ENCODE measurements around the gene QRICH2. TPM values are rescaled to one million over a fixed set of nuclear protein-coding genes. Genes with fewer than 3 reads are reported as not detected.

QRICH2 gene
- total and polyA plus RNA-seq, 4 donors = 0.56 to 6.1 (median 0.67) TPM

DNA sequence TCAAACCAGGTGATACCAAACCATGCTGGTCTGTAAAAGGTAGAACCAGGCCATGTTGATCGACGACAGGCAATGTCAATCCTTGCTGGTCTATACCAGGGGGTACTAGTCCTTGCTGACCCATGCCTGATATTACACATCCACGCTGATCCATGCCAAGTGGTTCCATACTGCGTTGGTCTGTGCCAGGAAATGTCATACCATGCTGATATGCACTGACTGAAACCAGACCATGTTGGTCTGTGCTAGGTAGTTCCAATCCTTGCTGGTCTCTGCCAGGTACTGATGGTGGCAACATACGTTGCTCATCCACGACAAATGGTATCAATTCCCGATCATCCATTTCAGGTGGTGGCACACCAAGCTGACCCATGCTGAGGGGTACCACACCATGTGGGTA is 15.0 kb downstream of the QRICH2 start:
- no peak for DNase-seq (ENCODE audit: low spot score)
- WGBS = 82% methylated on average over 7 of the region's 7 CpGs
- H3K4me3 ChIP-seq (ENCODE audit: low read depth in 1 of 3, low read length in 3 of 3) = no peak overlapping the region
- no peaks in the 10 kb centered on the region for H3K9me3 ChIP-seq (ENCODE audit: control insufficient read depth in 4 of 4, low read length in 3 of 4)
- peaks cover 0 to 25% (median 4%) of the 10 kb centered on the region in 4 donors for H3K36me3 ChIP-seq (ENCODE audit: control insufficient read depth in 4 of 4, insufficient read depth in 3 of 4, low read depth in 1 of 4, low read length in 3 of 4)
- TF ChIP-seq RAD21 (IDR thresholded peaks at IDR 0.05) (no peak), JUND (IDR thresholded peaks at IDR 0.05) (no peak), EGR1 (IDR thresholded peaks at IDR 0.05; ENCODE audit: low read depth in 2 of 2) (no peak), ATF3 (IDR thresholded peaks at IDR 0.05) (no peak), TAF1 (conservative IDR thresholded peaks at IDR 0.05) (no peak), YY1 (IDR thresholded peaks at IDR 0.05) (no peak), HNF4G (IDR thresholded peaks at IDR 0.05) (no peak), NR2F2 (IDR thresholded peaks at IDR 0.05) (no peak), HNF4A (conservative IDR thresholded peaks at IDR 0.05) (no peak), FOXA2 (IDR thresholded peaks at IDR 0.05) (no peak), FOXA1 (IDR thresholded peaks at IDR 0.05) (no peak), GABPA (IDR thresholded peaks at IDR 0.05 in 1 of 2, conservative IDR thresholded peaks at IDR 0.05 in 1 of 2) (no peak), SP1 (IDR thresholded peaks at IDR 0.05) (no peak), RXRA (IDR thresholded peaks at IDR 0.05) (no peak)
- TF ChIP-seq, protein P1, sequence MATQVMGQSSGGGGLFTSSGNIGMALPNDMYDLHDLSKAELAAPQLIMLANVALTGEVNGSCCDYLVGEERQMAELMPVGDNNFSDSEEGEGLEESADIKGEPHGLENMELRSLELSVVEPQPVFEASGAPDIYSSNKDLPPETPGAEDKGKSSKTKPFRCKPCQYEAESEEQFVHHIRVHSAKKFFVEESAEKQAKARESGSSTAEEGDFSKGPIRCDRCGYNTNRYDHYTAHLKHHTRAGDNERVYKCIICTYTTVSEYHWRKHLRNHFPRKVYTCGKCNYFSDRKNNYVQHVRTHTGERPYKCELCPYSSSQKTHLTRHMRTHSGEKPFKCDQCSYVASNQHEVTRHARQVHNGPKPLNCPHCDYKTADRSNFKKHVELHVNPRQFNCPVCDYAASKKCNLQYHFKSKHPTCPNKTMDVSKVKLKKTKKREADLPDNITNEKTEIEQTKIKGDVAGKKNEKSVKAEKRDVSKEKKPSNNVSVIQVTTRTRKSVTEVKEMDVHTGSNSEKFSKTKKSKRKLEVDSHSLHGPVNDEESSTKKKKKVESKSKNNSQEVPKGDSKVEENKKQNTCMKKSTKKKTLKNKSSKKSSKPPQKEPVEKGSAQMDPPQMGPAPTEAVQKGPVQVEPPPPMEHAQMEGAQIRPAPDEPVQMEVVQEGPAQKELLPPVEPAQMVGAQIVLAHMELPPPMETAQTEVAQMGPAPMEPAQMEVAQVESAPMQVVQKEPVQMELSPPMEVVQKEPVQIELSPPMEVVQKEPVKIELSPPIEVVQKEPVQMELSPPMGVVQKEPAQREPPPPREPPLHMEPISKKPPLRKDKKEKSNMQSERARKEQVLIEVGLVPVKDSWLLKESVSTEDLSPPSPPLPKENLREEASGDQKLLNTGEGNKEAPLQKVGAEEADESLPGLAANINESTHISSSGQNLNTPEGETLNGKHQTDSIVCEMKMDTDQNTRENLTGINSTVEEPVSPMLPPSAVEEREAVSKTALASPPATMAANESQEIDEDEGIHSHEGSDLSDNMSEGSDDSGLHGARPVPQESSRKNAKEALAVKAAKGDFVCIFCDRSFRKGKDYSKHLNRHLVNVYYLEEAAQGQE (IDR thresholded peaks at IDR 0.05) = no peak
- TF ChIP-seq, protein P2, sequence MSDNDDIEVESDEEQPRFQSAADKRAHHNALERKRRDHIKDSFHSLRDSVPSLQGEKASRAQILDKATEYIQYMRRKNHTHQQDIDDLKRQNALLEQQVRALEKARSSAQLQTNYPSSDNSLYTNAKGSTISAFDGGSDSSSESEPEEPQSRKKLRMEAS (IDR thresholded peaks at IDR 0.05) = no peak
- TF ChIP-seq, protein P3, sequence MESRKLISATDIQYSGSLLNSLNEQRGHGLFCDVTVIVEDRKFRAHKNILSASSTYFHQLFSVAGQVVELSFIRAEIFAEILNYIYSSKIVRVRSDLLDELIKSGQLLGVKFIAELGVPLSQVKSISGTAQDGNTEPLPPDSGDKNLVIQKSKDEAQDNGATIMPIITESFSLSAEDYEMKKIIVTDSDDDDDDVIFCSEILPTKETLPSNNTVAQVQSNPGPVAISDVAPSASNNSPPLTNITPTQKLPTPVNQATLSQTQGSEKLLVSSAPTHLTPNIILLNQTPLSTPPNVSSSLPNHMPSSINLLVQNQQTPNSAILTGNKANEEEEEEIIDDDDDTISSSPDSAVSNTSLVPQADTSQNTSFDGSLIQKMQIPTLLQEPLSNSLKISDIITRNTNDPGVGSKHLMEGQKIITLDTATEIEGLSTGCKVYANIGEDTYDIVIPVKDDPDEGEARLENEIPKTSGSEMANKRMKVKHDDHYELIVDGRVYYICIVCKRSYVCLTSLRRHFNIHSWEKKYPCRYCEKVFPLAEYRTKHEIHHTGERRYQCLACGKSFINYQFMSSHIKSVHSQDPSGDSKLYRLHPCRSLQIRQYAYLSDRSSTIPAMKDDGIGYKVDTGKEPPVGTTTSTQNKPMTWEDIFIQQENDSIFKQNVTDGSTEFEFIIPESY (IDR thresholded peaks at IDR 0.05) = no peak
- TF ChIP-seq, protein P4, sequence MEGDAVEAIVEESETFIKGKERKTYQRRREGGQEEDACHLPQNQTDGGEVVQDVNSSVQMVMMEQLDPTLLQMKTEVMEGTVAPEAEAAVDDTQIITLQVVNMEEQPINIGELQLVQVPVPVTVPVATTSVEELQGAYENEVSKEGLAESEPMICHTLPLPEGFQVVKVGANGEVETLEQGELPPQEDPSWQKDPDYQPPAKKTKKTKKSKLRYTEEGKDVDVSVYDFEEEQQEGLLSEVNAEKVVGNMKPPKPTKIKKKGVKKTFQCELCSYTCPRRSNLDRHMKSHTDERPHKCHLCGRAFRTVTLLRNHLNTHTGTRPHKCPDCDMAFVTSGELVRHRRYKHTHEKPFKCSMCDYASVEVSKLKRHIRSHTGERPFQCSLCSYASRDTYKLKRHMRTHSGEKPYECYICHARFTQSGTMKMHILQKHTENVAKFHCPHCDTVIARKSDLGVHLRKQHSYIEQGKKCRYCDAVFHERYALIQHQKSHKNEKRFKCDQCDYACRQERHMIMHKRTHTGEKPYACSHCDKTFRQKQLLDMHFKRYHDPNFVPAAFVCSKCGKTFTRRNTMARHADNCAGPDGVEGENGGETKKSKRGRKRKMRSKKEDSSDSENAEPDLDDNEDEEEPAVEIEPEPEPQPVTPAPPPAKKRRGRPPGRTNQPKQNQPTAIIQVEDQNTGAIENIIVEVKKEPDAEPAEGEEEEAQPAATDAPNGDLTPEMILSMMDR (IDR thresholded peaks at IDR 0.05; ENCODE audit: low read depth, low read length, missing input control) = no peak
- no peaks in the 10 kb centered on the region for H3K4me1 ChIP-seq (ENCODE audit: control insufficient read depth in 4 of 4, insufficient read depth in 4 of 4, low read length in 3 of 4)
- no peak overlapping the region for H3K9ac ChIP-seq (ENCODE audit: low read depth in 1 of 2, low read length in 2 of 2)
- no peaks in the 10 kb centered on the region for H3K27me3 ChIP-seq (ENCODE audit: control insufficient read depth in 4 of 4, insufficient read depth in 4 of 4, low read length in 3 of 4)
- H3K27ac ChIP-seq (ENCODE audit: low read depth in 1 of 2, low read length in 2 of 2) = no peak overlapping the region

Data from liver (tissue), 9 donors.